NOMO-1 (cell line): ENCODE data around the gene DHRS3.

Source experiments
- DNase-seq, 2 experiments: peaks; one replicate each; lab custom pipeline; 2025; ENCODE audit not compliant: unreplicated experiment in 2 of 2; lab: John Stamatoyannopoulos, UW

Gene DHRS3

DNA sequence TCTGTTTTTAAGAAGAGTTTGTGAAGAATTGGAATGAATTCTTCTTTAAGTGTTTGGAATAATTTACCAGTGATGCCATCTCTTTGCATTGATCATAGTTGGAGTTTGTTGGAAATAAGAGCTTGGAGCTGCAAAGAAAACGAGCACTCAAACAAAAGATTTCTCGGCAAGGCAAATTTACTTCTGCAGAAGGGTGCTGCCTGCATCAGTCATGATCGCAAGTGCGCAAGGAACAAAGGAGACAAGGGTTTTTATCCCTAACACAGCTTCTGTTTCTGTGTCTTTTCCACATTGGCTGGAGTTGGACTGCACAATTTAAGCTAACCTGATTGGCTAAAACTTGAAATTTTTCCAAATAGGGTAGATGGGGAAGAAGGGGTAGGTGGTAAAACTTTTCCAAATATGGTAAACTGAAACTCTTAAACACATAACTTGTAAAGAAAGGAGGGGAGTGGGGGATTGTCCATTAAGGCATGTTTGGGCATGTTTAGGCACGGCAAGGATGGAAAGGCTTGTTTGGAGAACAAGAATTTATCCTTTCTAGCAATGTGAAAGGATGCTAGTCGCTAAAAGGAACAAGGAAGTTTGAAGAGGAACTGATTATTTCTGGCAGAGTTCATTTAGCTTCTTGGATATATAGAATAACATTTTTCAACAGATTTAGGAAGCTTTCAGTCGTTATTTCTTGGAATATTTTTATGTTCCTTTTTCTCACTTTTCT is 22.4 kb upstream of the DHRS3 start:
- DNase-seq: no peak

GRCh38 chr1:12637693-12638092 is 19.7 kb upstream of the DHRS3 start:
- DNase-seq: no peak

DNA sequence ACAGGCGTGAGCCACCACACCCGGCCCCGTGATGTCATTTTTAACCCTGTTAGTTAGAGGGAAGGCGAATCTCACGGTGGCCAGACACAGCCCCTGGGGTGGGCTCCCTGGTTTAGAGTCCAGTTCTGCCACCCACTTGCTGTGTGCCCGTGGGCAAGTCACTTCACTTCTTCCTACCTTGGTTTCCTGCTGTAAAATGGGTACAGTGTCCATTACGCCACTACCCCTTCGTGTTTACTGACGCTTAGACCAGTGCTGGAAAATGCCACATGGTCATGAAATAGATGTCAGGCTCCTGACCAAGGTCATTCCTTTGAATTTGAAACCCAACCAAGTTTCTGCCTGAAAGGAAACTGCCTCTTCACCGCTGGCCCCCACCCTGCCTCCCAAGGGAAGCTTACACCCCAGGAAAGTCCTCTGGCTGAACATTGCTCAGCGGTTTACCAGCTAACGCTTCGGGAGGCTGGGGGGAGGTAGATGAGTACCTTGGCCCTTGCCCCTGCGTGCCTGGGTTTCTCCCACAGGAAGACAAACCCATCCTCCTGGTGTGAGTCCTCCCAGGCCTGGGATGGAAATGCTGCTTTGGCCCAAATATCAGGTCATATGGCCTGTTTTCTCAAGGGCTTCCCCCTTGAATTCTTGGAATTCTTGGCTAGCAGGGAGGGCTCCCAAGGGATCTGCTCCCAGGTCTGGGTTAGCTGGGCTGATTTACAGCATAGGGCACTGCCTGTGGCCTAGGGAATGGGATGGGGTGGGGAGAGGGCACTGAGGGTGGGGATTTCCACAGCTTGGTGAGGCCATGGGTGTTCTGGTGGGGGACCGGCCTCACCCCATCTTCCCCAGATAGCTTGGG is 18.3 kb upstream of the DHRS3 start:
- DNase-seq: no peak

DNA sequence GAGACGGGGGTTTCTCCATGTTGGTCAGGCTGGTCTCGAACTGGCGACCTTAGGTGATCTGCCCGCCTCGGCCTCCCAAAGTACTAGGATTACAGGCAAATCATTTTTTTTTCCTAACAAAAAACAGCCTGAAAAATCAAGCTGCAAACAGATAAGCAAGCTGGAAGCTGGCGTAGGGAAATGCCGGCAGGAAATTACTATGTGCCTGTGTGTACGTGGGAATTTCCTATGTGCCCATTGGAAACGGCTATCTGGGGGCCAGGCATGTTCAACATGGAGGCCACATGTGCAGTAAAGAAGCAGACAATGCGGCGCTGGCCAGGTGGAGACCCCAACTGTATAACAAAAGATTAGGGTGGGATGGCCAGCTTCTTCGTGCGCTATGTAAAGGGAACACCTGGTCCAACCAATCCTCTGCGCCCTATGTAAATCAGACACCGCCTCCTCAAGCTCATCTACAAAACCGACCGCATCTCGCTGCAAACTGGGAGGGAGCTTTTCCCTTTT is 16.7 kb upstream of the DHRS3 start:
- DNase-seq: no peak

GRCh38 chr1:12634156-12634555 is 16.1 kb upstream of the DHRS3 start:
- DNase-seq: peak; percentile 23 to 24

GRCh38 chr1:12631571-12631970 is 13.6 kb upstream of the DHRS3 start:
- no peak for DNase-seq

DNA sequence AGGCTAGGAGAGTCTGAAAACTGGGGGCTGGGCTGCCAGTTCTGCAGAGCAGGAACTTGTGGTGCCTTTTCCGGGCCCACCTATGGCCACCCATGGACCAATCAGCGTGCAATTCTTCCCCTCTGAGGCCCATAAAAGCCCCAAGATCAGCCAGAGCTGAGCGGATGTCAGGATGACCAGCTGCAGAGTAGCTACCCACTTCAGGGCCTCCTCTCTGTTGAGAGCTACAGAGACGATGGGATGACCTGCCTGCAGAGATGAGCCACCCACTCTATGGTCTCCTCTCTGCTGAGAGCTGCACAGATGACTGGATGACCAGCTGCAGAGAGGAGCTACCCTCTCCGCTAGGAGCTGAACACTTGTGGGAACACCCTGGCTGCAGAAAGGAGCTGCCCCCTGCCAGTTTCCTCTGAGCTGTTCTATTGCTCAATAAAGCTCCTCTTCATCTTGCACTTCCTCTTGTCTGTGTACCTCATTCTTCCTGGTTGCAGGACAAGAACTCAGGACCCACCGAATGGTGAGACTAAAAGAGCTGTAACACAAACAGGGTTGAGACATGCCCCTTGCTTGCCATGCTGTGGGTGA is 13.0 kb upstream of the DHRS3 start:
- peak; percentile 20 to 24 for DNase-seq

DNA sequence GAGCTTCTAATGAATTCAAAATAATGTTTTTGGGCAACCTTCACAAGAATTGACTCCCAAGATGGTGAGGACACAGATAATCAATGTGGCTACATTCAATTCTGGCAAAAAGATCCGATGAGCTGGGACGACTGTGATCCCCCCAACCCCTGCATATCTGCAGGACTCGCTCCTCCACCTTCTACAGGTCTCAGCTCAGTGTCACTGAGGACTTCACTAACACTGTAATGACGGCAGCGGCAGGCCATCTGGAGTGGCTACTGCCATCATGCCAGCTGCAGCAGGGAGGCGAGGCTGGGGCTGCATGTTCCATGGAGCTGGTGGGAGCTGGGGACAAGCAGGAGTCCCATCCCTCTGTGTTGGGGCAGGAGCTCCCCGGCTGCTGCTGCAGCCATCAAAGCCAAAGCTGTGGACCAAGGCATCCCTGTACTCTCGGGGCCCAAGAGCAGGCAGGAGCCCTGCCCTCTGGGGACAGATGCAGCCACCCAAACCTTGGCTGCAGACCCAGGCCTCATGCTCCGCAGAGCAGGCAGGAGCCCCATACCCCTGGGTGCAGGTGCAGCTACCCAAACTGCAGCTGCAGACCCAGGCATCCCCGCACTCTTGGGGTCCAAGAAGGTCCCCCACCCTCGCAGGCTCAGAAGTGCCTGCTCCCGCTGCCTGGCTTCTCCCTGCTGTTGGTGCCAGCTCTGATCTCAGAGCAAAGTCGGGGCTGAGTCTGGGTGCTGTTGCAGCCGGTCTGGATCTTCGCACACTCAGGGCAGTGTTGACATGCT is 12.2 kb upstream of the DHRS3 start:
- no peak for DNase-seq

DNA sequence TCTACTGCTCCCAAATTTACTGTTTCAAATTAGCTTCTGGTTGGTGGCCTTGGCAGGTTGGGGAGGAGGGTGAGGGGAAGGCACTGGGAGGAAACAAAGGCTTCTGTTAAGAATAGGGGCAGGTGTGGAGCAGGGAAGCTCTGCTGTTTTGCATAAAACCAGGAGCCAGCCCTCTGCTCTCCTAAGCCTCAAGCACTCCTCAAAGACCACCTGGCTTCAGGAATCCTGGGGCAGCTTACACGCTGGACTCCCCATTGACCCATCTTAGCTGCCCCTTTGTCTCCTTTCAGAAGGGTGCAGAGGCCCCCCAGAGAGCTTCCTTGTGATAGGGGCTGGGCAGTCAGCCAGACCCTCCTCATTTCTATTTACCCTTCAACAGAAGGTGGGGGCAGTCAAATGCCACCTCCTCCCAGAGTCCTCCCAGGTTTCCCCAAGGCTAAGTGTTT is 11.5 kb upstream of the DHRS3 start:
- DNase-seq: no peak

DNA sequence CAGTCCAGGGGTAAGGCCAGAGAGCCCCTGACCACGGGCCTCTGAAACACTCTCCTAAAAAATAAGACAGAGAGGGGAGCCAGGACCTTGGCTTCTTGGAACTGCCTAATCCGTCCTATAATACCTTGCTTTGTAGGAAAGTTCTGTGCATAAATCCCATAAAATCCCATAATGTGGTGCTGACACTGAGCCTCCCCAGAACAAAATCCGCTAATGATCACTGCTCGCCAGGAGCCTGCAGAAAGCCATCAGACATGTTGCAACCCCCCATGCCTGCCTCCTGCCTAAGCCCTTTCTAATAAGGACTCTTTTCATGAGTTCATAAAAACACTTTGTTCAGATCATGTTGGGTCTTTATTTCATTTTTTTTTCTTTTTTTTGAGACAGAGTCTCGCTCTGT is 9.3 kb upstream of the DHRS3 start:
- DNase-seq: no peak

GRCh38 chr1:12626888-12627287 is 8.9 kb upstream of the DHRS3 start:
- DNase-seq: no peak

DNA sequence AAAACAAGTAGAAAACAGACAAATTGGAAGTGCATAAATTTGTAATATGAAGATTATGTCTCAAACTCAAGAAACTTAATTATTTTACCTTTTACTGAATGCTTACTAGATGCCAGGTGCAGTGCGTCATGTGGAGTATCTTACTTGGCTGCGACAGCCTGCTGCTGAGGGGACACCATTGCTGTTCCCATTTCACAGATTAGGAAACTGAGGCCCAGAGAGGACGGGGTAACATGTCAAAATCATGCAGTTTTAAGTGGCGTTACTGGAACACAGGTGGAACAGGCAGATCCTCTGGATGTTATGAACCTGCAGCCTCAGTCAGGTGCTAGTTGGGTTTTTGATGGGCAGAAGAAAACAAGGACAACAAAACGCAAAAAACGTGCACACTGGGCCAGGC is 7.3 kb upstream of the DHRS3 start:
- DNase-seq: no peak

- no peak for DNase-seq
Observed at GRCh38 chr1:12622506-12622905, 4.5 kb upstream of the DHRS3 start.

DNA sequence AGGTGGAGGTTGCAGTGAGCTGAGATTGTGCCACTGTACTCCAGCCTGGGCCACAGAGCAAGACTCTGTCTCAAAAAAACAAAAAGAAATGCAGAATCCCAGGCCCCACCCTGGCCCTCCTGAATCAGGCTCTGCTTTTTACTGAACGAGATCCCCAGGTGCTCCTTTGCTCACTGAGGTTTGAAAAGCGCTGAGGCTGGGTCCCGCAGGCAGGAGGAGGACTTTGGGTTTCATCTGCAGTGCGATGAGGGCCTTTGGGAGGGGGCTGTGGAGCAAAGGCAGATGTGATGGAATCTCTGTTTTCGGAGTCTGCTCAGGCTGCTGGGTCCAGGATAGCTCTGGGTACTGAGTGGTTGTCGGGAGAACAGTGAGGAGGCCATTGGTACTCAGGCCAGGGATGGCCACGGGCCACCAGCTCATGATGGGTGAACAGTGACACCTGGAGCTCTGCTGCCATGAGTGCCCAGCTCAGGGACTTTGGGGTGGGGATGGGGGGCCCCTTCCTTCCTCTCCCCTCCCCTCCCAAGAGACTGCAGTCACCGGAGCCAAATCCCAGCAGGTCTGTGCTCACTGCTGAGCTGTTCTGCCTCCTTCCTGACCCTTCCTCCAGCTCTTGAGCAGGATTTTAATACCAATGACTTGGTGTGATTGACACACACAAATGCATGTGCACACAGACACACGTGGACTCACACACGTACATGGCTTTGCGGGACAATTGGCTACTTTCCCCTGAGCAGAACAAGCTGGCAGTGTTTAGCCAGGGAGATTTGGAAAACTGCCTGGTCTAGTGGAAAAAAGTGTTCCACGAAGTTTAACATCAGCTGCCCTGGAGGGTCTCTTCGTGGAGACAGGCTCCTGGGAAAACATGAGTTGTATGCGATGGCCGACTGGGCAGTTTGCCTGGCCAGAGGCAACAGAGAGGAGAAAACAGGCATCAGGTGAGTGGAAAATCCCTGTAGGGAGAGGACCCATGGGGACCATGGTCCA is 3.6 kb upstream of the DHRS3 start:
- DNase-seq: no peak

GRCh38 chr1:12620931-12621330 is 2.9 kb upstream of the DHRS3 start:
- DNase-seq: no peak

GRCh38 chr1:12620488-12620865 is 2.5 kb upstream of the DHRS3 start:
- DNase-seq: peak in 1 of 2 experiments; percentile 18

- peak; percentile 49 to 66 for DNase-seq
Observed at GRCh38 chr1:12619792-12620487, 1.9 kb upstream of the DHRS3 start.

GRCh38 chr1:12618965-12619791 is 1.2 kb upstream of the DHRS3 start:
- DNase-seq: peak in 1 of 2 experiments; percentile 24
